Duodenal mucosa (tissue), 2 donors: ENCODE measurements around the gene WLS.

Source experiments
- H3K27ac ChIP-seq: one replicate; pipeline ENCODE4 v1.7.0; 2013; ENCODE audit warnings: low read depth, low read length
- H3K27me3 ChIP-seq, 2 donors: one replicate each; pipeline ENCODE4 v1.7.0; 2013; ENCODE audit warnings: low read length in 2 of 2, control low read depth in 1 of 2; ENCODE audit not compliant: insufficient read depth in 2 of 2, control insufficient read depth in 1 of 2
- H3K36me3 ChIP-seq, 2 donors: one replicate each; pipeline ENCODE4 v1.7.0; 2013; ENCODE audit warnings: low read length in 2 of 2, control low read depth in 1 of 2; ENCODE audit not compliant: insufficient read depth in 2 of 2, control insufficient read depth in 1 of 2
- H3K4me1 ChIP-seq, 2 donors: one replicate each; pipeline ENCODE4 v1.7.0; 2013; ENCODE audit warnings: low read length in 2 of 2, control low read depth in 1 of 2; ENCODE audit not compliant: insufficient read depth in 2 of 2, control insufficient read depth in 1 of 2
- H3K4me3 ChIP-seq, 2 donors: one replicate each; pipeline ENCODE4 v1.7.0; 2013; ENCODE audit warnings: low read length in 2 of 2, low read depth in 1 of 2
- H3K9ac ChIP-seq, 2 donors: one replicate each; pipeline ENCODE4 v1.7.0; 2013; ENCODE audit warnings: low read length in 2 of 2, low read depth in 1 of 2
- H3K9me3 ChIP-seq, 2 donors: one replicate each; pipeline ENCODE4 v1.7.0; 2013; ENCODE audit warnings: low read length in 2 of 2, control low read depth in 1 of 2; ENCODE audit not compliant: control insufficient read depth in 1 of 2

Gene WLS

DNA sequence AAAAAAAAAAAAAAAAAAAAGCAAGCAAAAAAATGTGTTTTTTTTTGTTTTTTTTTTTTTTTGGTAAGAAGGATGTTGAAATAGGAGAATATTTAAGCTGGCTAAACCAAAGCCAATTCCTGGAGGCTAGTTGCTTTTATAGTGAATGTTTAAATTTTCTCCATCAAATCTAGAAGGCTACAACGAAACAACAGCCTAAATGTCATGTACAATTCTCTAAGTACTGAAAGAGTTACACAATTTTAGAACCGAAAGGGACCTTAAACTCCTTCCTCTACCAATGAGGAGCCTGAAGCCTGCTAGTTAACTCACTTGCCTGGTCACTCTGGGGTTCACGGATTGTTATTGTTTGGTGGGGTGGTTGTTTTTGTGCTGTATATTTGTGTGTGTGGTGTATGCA is 3.5 kb downstream of the WLS start:
- Histone ChIP-seq H3K4me3 (no peak overlapping the region), H3K27ac (no peak overlapping the region), H3K36me3 (no peaks in the 10 kb centered on the region), H3K9ac (no peak overlapping the region), H3K9me3 (no peaks in the 10 kb centered on the region), H3K27me3 (no peaks in the 10 kb centered on the region), H3K4me1 (peaks cover 7 to 8% of the 10 kb centered on the region in 2 donors)

DNA sequence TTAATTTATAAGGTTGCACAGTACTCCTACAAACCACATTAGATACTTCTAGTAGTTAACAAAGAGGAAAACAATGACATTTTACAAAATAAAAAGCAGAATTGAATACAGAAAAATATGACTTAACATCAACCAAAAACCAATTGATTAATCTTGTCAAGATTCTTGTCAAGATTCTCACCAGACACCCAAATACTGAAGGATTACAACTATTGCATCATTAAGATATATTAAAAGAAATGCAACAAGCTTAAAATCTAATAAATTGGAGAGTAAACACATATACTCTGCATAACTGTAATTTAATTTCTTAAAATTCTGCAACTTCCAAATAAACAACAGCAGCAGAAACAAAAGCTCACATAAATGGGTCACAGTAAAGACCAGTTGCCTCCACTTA is 4.7 kb downstream of the WLS start:
- Histone ChIP-seq H3K4me3 (no peak overlapping the region), H3K27ac (no peak overlapping the region), H3K27me3 (no peaks in the 10 kb centered on the region), H3K9me3 (no peaks in the 10 kb centered on the region), H3K4me1 (peaks cover 7 to 8% of the 10 kb centered on the region in 2 donors), H3K9ac (no peak overlapping the region), H3K36me3 (no peaks in the 10 kb centered on the region)

- no peak overlapping the region for H3K9ac ChIP-seq
- no peaks in the 10 kb centered on the region for H3K9me3 ChIP-seq
- no peak overlapping the region for H3K4me3 ChIP-seq
- peaks cover 7 to 8% of the 10 kb centered on the region in 2 donors for H3K4me1 ChIP-seq
- H3K36me3 ChIP-seq = no peaks in the 10 kb centered on the region
- no peak overlapping the region for H3K27ac ChIP-seq
- no peaks in the 10 kb centered on the region for H3K27me3 ChIP-seq
Measured at GRCh38 chr1:68225781-68226180, 6.5 kb downstream of the WLS start.

DNA sequence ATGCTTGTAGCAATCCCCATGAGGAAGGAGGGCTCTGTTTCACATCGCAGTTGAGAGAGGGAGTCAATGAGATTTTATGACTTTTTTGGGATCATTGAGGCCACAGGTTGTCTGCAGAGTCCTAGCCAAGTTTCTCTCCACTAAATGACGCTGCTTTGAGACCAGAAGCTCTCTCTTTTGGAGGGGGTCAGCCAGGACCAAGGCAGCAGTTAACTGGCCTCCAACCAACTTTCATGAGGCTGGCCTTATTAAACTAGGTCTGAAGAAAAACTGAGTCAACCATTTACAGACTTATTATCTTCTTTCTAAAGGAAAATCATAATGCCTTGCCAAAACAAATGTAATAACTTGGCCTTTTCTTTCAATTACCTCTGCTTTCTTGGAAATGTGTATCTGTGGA is 8.6 kb downstream of the WLS start:
- no peaks in the 10 kb centered on the region for H3K9me3 ChIP-seq
- H3K27me3 ChIP-seq = no peaks in the 10 kb centered on the region
- no peaks in the 10 kb centered on the region for H3K4me1 ChIP-seq
- H3K9ac ChIP-seq = no peak overlapping the region
- H3K4me3 ChIP-seq = no peak overlapping the region
- H3K27ac ChIP-seq = no peak overlapping the region
- H3K36me3 ChIP-seq = no peaks in the 10 kb centered on the region

- Histone ChIP-seq H3K9me3 (no peaks in the 10 kb centered on the region), H3K4me1 (no peaks in the 10 kb centered on the region), H3K27ac (no peak overlapping the region), H3K9ac (no peak overlapping the region), H3K36me3 (no peaks in the 10 kb centered on the region), H3K4me3 (no peak overlapping the region), H3K27me3 (no peaks in the 10 kb centered on the region)
Measured at GRCh38 chr1:68221980-68222373, 10.3 kb downstream of the WLS start.

- Histone ChIP-seq H3K4me1 (no peaks in the 10 kb centered on the region), H3K27me3 (no peaks in the 10 kb centered on the region), H3K4me3 (no peak overlapping the region), H3K27ac (no peak overlapping the region), H3K36me3 (no peaks in the 10 kb centered on the region), H3K9me3 (no peaks in the 10 kb centered on the region), H3K9ac (no peak overlapping the region)
Measured at GRCh38 chr1:68221001-68221979, 11.0 kb downstream of the WLS start.

- Histone ChIP-seq H3K4me3 (no peak overlapping the region), H3K4me1 (no peaks in the 10 kb centered on the region), H3K27ac (no peak overlapping the region), H3K36me3 (no peaks in the 10 kb centered on the region), H3K27me3 (no peaks in the 10 kb centered on the region), H3K9ac (no peak overlapping the region), H3K9me3 (no peaks in the 10 kb centered on the region)
Measured at GRCh38 chr1:68220420-68220819, 11.9 kb downstream of the WLS start.

DNA sequence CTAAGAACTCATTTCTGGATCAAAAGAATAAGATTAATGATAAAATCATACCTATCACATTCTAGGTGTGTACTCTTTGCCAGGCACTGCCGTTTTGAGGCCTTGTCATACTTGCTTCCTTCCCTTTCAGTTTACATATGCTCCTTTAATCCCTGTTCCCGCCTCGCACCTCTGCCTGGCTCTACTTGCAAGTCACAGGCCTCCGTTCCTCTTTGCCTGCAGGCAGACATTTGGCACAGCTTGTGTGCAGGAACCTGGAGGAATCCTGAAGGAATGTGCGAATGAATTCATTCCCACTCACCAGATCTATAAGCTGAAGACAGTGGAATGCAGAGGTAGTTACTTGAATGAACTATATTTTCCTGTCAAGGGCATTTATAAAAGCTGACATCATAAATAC is 13.8 kb downstream of the WLS start:
- H3K4me1 ChIP-seq = peaks cover 3 to 15% of the 10 kb centered on the region in 2 donors

GRCh38 chr1:68217618-68218017 is 14.7 kb downstream of the WLS start:
- Histone ChIP-seq H3K27ac (no peak overlapping the region), H3K9me3 (no peaks in the 10 kb centered on the region), H3K9ac (no peak overlapping the region), H3K36me3 (no peaks in the 10 kb centered on the region), H3K4me1 (peaks cover 3 to 15% of the 10 kb centered on the region in 2 donors), H3K4me3 (no peak overlapping the region), H3K27me3 (no peaks in the 10 kb centered on the region)

More for the DNA sequence above, 13.8 kb downstream of the WLS start:
- H3K27me3 ChIP-seq = no peaks in the 10 kb centered on the region
- no peak overlapping the region for H3K27ac ChIP-seq
- H3K4me3 ChIP-seq = no peak overlapping the region
- H3K9me3 ChIP-seq = no peaks in the 10 kb centered on the region
- no peaks in the 10 kb centered on the region for H3K36me3 ChIP-seq
- no peak overlapping the region for H3K9ac ChIP-seq

- Histone ChIP-seq H3K27me3 (no peaks in the 10 kb centered on the region), H3K9me3 (no peaks in the 10 kb centered on the region), H3K27ac (no peak overlapping the region), H3K36me3 (no peaks in the 10 kb centered on the region), H3K4me3 (no peak overlapping the region), H3K4me1 (peaks cover 3 to 15% of the 10 kb centered on the region in 2 donors), H3K9ac (no peak overlapping the region)
Measured at GRCh38 chr1:68217060-68217554, 15.2 kb downstream of the WLS start.
